SK-N-MC (cell line): ENCODE measurements around the gene IP6K1.

Experiments used
- EZH2 ChIP-seq: fragments of 200-600 bp; sonication (generic); IDR thresholded peaks from one replicate; pipeline ENCODE4 v1.6.1; 2017; ENCODE audit warnings: antibody characterized with exemption
- FOXP2 ChIP-seq: optimal IDR thresholded peaks from 2 replicates; pipeline ENCODE3; 2011; ENCODE audit warnings: mild to moderate bottlenecking, moderate library complexity; ENCODE audit not compliant: insufficient read depth; ENCODE audit errors: extremely low read length, control extremely low read depth
- POLR2AphosphoS5 ChIP-seq: IDR thresholded peaks from 2 replicates; pipeline ENCODE4 v1.6.1; 2012; ENCODE audit warnings: mild to moderate bottlenecking, low read depth, low read length, borderline replicate concordance

DNA sequence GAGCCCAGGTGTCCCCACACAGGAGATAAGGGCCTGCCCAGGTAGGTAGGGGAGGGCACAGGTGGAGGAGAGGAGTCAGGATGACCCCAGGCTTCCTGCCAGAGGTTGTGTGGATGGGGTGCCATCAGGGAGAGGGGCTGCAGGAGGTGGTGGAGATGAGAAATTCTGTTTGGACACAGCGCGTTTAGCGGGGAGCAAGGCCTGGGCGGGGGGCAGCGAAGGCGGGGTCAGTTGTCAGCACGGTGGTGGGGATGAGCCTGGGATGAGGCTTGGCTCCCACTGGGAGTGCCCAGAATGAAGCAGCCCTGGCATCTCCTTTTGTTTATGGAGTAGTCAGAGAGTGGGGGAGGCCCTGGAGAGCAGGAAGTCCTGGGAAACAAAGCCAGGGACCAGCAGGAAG lies 82.4 kb downstream of the IP6K1 start:
- TF ChIP-seq EZH2 (no peak), POLR2AphosphoS5 (no peak), FOXP2 (no peak)
